HG02870 (cell line): ENCODE data around the gene TBCD.

Experiments used
- ATAC-seq: cut with Tn5 transposase; IDR thresholded peaks from one replicate; pipeline ENCODE4 v1.9.1; 2021; ENCODE audit warnings: mild to moderate bottlenecking, moderate library complexity; ENCODE audit not compliant: unreplicated experiment

TBCD gene

DNA sequence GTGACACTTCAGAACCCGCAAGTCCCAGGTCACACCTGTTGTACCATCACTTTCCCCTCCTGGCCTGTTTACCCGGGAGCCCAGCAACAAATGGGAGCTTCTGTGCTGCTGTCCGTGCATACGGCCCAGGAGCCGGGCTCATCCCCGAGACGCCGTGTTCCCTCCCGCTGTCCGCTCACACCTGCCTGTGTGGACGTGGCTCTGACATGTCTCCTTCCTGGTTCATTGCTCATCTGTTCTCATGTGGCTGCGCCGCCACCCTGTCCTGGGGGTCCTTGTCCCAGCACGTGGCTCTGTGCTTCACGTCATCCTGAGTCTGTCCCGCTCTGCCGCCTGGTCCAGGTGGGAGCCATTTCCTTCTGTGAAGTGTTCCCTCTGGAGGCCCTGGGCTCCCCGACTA is 37.9 kb downstream of the TBCD start:
- ATAC-seq: no peak

DNA sequence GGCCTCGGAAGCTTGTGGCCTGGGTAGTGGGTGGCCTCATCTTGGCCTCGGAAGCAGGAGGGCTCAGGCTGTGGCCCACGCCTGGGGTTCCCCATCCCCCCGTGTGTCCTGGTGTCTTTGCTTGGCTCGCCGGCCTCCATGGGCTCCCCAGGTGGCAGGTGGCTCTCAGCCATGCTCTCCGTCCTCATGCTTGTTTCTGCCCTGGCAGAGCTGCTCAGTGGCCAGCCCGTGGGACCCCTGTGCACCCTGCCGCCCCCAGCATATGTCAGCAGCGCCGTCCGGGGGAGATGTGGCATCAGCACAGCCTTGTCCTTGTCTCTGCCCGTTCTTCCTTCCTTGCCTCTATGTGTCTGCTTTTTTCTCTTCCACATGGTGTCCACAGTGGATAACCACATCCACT is 38.5 kb downstream of the TBCD start:
- no peak for ATAC-seq

DNA sequence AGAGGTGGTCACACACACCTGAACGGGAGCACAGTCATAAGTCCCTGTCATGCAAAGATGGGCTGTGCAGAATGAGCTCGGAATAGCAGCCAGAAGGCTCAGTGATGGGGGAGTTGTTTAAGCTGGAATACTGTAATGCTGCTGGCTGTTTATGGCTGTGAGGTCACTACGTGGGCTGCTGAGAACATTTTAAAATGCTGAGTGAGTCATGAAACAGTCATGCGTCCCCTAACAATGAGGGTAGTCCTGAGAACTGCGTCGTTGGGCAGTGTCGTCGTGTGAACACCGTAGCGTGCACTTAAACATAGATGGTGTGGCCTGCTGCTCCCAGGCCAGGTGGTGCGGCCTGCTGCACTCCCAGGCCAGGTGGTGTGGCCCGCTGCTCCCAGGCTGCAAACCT is 39.7 kb downstream of the TBCD start:
- ATAC-seq: no peak

DNA sequence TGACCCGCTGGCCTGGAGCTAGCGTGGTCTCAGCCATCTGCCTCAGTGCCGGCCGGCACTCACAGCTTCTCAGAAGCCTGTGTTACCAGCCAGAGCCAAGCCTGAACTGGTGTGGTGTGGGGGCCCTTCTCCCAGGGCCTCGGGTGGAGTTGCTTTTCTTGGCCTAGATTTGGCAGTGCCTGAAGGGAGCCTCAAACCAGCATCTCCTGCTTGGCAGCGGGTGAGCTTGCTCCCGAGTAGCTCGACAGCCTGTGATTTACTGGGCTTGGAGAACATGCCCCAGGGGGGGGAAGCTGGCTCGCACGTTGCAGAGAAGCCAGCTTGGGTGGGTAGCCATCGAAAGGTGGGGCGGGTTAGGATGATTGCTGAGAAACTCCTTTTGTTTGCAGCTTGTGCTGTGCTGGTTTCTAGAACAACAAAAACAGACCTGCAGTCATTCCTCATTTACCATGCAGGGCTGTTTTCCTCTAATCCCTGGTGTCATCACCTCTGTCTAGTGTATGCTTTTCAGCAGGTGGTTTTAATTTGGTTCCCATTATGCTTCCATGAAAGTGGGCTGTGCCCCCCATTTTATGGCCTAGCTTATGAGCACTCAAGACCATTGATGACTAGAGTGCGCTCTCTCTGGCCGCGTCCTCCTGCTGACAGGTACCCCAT is 42.2 kb downstream of the TBCD start:
- ATAC-seq: no peak

DNA sequence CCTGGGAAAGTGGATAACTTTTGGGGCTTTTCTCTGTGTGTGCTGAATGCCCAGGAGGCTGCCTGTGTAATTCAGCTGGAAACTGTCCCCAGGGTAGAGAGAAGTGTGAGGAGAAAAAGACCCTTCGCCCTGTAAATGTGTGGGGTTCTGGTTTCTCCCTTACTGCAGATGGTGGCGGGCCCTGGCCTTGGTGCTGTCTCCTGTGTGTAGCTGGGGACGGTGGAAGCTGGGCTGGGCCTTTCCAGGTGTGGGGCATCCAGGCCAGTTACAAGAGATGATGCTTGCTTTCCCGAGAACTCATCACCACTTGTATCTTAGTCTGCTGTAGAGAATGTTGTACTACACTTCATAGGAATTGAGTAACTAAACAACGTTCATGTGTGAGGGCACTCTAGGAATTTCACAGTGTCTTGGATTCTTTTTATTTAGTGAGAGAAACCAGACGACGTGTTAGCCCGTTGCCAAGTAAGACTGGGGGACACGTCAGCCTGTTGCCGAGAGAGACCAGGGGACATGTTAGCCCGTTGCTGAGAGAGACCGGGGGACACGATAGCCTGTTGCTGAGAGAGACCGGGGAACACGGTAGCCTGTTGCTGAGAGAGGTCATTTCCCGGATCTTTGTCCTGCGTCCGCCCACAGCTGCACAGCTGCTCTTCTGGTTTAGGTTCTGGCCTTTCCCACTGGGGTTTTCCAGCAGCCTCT is 43.1 kb downstream of the TBCD start:
- no peak for ATAC-seq

DNA sequence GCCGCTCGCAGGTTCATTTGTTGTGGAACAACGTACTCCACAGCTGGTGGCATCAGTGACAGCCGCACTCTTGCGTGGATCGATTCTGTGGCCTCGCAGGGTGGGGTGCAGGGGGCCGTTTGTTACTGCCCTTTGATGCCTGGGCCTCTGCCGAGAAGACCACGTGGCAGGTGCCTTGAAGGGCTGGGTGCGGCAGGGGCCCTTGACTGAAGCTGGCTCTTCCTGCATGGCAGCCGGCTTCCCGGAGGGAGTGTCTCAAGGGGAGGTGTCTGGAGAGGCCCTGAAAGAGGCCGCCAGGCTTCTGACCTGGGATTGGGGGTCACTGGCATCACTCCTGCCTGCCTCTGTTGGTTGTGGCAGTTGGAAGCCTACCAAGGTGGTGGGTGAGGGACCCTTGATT is 43.8 kb downstream of the TBCD start:
- ATAC-seq: no peak

DNA sequence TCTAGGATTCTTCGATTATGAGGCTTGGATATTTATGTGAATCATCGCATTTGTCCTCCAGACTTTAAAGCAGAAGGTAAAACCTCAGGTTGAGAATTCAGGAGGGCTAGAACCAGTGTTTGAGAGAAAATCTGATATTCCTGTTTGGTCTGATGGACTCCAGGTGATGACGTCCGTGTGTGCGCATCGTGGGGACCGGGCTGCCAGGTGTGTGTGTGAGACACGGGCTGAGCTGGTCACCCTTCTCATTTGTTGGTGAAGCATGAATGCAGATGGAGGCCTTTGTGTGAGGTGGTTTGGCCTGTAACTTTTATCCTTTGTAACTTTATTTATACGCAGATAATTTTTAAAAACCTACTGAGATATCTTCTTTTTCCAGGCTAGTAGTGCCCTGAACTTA is 45.2 kb downstream of the TBCD start:
- no peak for ATAC-seq

DNA sequence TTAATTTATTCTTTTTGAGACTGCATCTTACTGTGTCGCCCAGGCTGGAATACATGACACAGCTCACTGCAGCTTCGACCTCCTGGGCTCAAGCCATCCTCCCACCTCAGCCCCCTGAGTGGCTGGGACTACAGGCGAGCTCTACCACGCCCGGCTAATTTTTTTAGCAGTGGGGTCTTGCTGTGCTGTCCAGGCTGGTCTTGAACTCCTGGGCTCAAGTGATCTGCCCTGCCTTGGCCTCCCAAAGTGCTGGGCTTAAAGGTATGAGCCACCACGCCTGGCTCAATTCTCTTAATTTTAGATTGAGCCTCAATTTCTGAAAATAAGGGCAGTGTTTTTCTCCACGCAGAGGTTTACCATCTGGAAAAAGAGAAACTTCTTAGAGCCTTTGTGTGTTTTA is 46.9 kb downstream of the TBCD start:
- no peak for ATAC-seq

DNA sequence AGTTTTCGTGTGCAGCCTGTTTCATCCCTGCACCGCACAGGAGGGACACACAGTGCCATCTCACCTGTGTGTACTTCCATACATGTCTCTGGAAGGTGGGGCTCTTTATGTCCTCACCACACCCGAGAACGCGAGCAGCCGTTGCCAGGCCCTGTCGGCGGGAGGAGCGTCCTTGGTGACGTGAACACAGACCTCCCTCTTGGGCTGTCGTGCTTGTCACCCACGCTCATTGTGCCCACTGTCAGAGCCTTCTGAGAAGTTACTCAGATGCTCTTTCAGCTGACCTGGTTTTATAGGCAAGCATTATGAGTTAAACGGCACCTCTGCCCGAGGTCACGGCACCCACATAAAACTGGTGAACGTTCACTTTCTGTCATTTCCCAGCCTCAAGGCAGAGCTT is 47.7 kb downstream of the TBCD start:
- no peak for ATAC-seq

DNA sequence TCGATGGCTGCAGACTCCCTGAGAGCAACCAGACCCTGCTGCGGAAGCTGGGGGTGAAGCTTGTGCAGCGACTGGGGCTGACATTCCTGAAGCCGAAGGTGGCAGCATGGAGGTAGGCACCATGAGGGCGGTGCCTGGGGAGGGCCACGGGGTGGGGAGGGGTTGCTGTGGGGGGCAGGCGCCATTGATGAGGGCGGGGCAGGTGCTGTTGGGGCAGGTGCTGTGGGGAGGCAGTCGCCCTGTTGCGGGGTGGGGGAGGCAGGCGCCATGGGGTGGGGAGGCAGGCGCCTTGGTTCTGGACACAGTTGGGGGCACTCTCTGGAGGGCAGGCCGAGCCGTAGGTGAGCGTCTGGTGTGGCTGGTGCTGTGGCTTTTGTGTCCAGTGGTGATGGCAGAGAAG is 49.0 kb downstream of the TBCD start:
- no peak for ATAC-seq

DNA sequence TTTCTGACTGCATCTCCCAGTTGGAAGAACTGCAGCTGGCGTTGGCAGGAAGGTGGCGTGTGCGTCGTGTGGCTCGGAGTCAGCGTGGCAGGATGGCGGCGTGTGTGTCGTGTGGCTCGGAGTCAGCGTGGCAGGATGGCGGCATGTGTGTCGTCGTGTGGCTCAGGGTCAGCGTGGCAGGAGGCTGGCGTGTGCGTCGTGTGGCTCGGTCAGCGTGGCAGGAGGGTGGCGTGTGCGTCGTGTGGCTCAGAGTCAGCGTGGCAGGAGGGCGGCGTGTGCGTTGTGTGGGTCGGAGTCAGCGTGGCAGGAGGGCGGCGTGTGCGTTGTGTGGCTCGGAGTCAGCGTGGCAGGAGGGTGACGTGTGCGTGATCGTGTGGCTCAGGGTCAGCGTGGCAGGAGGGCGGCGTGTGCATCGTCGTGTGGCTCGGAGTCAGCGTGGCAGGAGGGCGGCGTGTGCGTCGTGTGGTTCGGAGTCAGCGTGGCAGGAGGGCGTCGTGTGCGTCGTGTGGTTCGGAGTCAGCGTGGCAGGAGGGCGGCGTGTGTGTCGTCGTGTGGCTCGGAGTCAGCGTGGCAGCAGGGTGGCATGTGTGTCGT is 49.6 kb downstream of the TBCD start:
- no peak for ATAC-seq

DNA sequence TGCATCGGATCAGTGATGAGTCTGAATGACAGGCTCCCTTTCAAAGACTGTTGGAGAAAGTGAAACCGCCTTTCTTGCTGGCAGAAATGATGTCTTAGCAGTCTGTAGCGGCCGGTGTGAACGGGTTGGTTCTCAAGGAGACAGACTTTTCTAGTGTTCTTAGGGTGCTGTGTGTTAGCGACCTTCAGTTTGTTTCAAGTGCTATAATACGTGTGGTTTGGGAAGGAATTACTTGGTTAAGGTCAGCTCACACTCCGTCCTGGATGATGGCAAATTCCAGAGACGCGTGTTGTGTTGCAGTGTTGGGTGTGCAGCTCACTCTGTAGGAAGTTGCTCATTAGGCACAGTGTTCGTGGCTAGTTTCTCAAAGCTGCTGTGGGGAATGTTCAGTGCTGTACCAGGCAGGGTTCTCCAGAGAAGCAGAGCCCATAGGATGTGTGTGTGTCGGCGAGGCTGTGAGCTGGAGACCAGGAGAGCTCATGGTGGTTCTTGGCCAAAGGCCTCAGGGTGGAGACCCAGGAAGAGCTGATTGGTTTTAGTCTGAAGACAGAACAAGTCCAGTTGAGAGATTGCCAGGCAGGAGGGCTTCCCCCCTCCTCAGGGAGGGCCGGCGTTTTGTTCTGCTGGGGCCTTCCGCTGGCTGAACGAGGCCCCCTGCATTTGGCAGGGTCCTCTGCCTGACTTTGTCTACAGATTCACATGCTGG is 50.4 kb downstream of the TBCD start:
- no peak for ATAC-seq

DNA sequence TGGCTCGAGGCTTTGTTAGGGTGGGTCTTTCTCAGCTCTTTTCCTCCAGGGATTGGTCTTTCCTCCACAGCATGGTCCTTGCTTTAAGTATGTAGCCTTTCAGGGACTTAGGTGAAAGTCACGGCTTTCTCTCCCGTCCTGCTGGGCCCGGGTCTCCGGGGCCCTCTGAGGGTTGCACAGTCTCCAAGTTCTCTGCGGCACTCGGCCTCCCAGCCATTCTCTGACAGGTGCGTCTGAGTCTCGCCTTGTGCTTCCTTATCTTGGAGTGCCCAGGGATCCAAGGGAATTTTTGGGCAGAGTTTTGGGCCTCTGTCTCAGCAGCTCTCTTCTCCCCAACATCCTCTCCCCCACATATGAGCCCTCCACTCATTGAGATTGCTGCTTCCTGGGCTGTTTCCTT is 51.3 kb downstream of the TBCD start:
- ATAC-seq: no peak

DNA sequence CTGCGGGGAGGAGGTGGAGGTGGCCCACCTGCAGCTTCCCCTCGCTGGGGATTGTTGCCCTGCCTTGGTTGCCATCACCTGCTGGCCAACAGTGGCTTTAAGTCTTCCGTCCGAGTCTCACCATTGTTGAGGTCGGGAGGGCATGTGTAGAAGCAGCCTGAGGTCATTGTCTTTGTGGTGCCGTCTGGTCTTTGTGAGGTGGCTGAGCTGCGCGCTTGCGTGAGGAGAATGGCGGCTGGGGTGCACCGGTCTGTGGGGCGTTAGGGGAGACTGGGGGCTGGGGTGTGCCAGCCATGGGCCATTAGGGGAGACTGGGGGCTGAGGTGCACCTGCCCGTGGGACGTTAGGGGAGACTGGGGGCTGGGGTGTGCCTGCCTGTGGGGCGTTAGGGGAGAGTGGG is 51.7 kb downstream of the TBCD start:
- no peak for ATAC-seq

DNA sequence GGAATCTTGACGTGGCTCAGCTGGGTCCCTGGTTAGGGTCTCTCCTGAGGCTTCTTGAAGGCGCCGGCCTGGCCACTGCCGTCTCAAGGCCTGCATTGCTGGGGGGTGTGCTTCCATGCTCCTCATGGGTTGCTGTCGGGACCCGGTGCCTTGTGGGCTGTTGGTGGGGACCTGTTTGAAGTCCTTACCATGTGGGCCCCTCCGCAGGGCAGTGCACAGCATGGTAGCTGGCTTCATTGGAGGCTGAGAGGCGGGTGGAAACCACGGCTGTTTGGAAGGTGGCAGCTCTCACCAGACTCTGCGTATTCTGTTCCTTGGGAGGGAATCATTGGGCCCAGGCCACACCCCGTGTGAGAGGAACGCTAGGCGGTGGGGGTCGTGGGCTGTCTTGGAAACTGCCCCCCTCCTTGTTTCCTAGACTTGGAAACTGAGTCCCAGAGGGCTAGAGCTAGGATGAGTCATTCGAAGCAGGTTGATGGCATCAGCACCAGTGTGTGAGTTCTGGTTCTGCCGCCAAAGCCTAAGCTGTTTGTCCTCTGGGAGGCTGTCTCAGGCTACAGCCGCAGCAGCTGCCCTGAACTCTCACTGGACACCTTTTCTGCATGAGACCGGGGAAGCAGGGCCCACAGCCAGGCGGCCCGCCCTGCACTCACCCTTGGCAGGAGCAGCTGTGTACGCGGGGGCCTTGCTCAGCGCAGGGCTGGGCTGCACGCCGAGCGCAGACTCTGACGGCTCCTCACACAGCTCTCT is 52.8 kb downstream of the TBCD start:
- ATAC-seq: no peak

DNA sequence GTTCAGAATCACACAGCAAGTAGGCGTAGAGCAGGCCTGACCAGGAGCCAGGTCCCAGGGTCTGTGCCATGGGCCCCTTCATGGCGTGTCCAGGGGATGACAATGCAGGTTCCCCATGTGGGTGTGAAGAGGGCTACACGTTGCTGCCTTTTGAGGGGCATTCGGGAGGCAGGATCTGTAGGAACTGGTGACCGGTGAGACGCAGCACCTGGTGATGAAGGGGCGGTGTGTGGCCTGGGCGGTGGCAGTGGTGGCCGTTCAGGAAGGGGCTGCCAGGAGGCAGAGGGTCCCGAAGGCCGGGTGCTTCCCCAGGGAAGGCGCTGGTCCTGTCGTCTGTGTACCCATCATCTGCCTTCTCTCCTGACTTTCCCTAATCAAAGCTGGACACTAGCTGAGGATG is 53.4 kb downstream of the TBCD start:
- no peak for ATAC-seq

DNA sequence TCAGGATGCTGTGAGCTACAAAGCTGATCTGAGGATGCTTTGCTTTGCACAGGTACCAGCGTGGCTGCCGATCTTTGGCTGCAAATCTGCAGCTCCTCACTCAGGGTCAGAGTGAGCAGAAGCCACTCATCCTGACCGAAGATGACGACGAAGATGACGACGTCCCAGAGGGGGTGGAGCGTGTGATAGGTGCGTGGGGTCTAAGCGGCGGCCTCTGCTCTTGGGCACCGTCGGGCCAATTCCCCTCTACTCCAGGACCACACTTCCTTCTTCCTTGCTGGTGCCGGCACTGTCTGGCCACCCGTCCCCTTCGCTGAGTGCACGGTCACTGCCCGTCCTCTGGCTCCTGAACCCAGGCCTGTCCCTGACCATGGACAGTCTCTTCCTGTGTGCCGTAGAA is 54.0 kb downstream of the TBCD start:
- no peak for ATAC-seq

DNA sequence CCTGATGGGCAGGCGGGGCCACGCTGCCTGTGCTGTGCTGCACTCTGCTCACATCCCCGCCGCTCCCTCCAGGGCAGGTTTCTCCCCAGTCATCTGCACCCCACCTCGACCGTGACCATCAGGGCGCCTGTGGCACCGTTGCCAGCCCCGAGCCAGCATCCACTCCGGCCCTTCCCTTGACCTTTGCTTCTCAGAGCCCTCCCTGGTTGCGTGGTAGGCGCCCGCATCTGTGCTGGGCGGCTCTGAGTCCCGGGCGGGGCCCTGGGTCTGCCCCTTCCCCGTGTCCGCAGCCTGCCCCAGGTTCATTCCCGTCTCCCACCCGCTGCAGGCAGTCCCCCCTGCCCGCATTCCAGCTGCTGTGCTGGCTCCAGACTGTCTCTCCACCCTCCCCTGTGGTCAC is 54.8 kb downstream of the TBCD start:
- no peak for ATAC-seq

DNA sequence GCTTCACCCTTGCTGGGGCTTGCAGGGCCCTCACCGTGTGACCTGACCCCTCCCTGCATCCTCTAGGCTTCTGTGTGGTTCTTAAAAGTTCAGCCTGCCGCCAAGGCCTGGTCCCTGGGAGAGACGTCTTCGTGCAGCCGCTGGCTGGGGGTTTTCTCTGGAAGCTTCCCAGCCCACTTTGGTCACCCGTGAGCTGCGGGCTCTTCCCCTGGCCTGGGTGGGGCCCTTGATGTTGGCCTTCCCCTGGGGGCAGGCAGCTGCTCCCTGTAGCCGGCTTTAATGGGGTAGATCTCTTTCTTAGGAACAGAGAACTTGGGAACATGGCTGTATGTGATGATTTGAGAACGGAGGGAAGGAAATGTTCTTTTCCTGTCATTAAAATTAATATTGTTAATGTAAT is 55.2 kb downstream of the TBCD start:
- ATAC-seq: no peak

DNA sequence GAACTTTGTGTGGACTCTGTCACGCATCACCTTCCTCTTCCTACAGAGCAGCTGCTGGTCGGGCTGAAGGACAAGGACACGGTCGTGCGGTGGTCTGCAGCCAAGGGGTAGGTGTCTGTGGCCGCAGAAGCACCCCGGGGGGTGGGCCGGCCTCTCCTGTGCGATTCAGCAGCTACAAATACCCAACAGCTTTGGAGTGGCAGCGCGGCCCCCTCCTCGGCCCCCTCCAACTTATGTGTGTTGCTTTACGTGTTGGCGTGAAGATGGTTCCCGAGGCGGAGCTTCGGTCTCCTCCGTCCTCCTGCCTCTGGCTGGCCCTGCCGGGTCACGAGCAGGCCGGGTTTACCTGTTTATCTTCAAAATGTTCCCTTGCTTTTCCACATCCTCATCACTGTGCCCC is 55.7 kb downstream of the TBCD start:
- no peak for ATAC-seq

DNA sequence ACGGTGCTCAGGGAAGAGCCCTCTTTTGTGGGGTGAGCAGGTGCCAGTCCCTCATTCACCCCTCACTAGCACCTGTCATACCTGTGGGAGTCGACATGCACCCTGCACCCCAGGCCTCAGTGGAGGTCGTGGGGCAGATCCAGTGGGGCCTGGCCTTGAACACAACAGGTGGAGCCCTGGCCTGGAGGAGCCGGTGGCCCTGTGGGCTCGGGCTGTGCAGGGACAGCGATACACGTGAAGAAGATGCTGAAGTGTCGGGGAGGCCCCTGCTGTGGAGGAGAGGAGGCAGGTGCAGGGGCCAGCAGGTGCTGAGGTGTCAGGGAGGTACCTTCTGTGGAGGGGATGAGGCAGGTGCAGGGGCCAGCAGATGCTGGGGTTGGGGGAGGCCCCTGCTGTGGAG is 56.1 kb downstream of the TBCD start:
- ATAC-seq: no peak
